NB4 (cell line): ENCODE results near the gene DOCK2.
"Not testable (repeated sequence)": the region's sequence is repeated elsewhere in the genome, so short reads cannot be mapped to it uniquely, and the experiment has no call there.

Source experiments
- DNase-seq: peaks from one replicate; pipeline ENCODE4 v3.0.0; 2010; ENCODE audit warnings: low read depth
- H3K4me3 ChIP-seq: one replicate; pipeline ENCODE4 v1.5.1; 2011; ENCODE audit warnings: mild to moderate bottlenecking, low read depth, low read length, moderate library complexity
- MYC ChIP-seq: IDR thresholded peaks from 2 replicates; pipeline ENCODE4 v1.6.1; 2011; ENCODE audit warnings: low read depth, low read length
- POLR2A ChIP-seq: IDR thresholded peaks from 2 replicates; pipeline ENCODE4 v1.6.1; 2011; ENCODE audit warnings: mild to moderate bottlenecking; ENCODE audit not compliant: insufficient read length; ENCODE audit errors: extremely low read depth
- TF ChIP-seq, protein P1 (sequence below): IDR thresholded peaks from one replicate; pipeline ENCODE4 v1.5.1; 2012; ENCODE audit warnings: low read depth, low read length
- TF ChIP-seq, protein P2 (sequence below): IDR thresholded peaks from 2 replicates; pipeline ENCODE4 v1.6.1; 2011; ENCODE audit warnings: low read depth, low read length

The DOCK2 gene

DNA sequence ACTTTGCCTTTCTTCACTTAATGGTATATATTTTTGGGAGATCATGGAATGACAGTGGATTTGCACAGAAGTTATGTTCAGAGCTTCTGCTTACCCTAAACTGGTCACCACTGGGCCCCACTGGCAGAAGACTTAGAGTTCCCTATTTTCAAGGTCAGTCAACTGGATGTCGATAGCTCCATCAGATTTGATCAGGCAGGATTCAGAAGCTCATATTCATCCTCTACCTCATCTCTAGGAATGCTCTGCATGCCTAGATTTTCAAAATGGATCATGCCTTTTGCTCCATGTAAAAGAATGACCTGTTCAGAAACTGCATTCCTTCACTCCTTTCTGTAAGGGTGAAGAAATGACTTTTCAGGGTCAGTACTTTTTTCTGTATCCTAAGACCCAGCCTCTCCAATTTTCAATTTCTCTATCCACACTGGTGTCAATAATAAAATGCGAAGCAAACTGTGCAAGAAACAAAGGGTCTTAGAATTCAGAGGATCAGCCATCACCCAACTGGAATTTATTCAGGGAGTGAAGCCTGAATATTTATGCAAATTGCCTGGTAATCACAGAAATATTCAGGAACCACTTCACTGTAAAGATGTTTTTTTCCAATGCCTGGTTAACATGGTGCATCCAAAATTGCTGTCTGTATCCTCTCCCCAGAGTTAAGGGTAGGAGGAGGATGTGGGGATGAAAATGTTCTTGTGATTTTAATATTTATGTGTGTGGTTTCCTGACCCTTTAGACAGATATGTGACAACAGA lies 125.4 kb downstream of the DOCK2 start:
- DNase-seq, result no peak
- TF ChIP-seq MYC, result no peak
- no peak for TF ChIP-seq POLR2A
- H3K4me3 ChIP-seq, result no peak overlapping the region

DNA sequence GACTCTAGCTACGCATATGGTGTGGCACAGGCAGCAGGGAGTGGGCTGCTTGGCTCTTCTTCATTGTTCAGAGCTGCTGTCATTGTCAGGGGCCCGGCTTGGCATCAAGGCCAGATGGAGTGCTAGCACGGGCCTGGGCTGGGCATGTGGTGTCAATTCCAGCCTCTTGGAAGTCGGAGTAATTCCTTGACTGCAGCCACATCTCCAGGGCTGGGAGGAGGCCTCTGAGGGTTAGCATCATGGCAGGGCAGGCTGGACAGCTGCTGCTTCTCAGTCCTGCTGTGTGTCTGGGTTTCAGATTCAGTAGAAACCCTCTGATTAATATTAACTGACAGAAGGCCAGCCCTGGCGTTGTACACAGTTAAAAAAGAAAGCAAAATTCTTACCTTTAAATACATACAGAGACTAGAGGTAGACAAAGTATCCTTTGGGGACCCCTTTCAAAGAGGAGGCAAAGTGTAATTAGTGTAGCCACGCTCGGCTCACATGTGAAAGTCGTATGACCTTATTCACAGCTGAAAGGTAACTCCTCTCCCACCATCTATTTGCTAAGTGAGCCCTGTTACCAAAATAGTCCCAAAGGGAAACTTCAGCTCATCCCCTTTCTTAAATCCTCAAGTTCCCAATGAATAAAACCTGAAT lies 126.4 kb downstream of the DOCK2 start:
- no peak for DNase-seq
- TF ChIP-seq POLR2A (no peak), MYC (no peak)
- TF ChIP-seq, protein P1, sequence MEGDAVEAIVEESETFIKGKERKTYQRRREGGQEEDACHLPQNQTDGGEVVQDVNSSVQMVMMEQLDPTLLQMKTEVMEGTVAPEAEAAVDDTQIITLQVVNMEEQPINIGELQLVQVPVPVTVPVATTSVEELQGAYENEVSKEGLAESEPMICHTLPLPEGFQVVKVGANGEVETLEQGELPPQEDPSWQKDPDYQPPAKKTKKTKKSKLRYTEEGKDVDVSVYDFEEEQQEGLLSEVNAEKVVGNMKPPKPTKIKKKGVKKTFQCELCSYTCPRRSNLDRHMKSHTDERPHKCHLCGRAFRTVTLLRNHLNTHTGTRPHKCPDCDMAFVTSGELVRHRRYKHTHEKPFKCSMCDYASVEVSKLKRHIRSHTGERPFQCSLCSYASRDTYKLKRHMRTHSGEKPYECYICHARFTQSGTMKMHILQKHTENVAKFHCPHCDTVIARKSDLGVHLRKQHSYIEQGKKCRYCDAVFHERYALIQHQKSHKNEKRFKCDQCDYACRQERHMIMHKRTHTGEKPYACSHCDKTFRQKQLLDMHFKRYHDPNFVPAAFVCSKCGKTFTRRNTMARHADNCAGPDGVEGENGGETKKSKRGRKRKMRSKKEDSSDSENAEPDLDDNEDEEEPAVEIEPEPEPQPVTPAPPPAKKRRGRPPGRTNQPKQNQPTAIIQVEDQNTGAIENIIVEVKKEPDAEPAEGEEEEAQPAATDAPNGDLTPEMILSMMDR, result no peak
- TF ChIP-seq, protein P2, sequence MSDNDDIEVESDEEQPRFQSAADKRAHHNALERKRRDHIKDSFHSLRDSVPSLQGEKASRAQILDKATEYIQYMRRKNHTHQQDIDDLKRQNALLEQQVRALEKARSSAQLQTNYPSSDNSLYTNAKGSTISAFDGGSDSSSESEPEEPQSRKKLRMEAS, result no peak
- H3K4me3 ChIP-seq, result no peak overlapping the region

DNA sequence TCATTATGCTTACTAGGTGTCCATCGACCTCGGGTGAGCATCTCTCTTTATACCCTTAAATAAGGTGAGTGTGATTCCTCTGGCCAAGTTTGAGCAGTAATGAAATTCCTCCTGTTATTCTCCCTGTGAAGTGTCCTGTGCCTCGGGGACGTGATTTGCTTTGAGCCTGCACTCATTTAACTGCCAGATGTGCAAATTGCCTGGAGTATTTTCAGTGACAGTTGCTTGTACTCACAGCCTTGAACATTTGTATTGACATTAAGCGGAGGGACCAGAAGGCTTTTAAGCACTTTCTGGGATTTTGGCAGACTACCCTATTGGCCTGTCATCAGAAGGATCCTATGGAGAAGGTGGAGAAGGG lies 126.9 kb downstream of the DOCK2 start:
- DNase-seq, result no peak
- H3K4me3 ChIP-seq, result no peak overlapping the region
- TF ChIP-seq, protein P1, result no peak
- TF ChIP-seq POLR2A (no peak), MYC (no peak)
- TF ChIP-seq, protein P2, result no peak

DNA sequence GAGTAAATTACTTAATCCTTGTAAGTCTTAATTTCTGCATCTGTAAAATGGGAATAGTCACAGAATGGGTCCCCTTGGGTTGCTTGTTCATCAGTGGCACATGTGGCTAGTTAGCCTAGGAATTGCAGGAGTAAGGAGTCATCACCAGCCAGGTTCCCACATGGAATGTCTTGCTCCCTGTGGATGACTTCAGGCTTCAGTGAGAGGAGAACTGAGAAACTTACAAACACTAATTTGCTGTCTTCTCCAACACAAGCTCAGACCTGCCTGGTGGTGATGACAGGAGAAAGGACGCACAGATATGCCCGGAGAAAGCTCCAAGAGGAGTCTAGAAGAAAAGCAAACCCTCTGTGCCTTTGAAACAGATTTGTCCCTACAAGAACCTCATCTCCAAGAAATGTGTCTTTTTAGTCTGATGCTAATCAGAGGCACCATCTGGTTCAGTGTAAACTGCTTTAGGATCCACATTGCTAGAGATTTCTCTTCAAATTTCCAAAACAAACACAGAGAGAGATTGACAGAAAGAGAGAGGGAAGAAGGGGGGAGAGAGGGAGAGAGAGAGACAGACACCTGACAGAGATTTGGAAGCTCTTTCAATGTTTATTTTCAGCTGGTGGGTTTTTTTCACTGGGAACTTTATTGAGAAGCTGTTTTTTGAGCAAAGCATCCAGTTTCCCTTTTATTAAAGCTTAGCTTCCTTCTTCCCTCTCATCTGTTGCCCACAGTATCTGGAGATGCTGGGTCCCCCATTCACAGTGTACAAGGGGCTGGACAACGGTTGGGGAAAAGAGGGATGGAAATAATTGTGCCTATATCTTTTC lies 128.3 kb downstream of the DOCK2 start:
- no peak for DNase-seq
- TF ChIP-seq MYC, result no peak
- TF ChIP-seq, protein P1, result no peak
- TF ChIP-seq POLR2A, result no peak
- TF ChIP-seq, protein P2, result no peak
- H3K4me3 ChIP-seq, result no peak overlapping the region

DNA sequence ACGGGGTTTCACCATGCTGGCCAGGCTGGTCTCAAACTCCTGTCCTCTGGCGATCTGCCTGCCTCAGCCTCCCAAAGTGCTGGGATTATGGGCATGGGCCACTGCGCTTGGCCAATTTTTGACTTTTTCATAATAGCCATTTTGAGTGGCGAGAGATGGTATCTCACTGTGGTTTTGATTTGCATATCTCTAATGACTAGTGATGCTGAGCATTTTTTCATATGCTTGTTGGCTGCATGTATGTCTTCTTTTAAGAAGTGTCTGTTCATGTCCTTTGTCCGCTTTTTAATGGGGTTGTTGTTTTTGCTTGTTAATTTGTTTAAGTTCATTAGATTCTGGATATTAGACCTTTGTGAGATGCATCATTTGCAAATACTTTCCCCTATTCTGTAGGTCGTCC lies 129.9 kb downstream of the DOCK2 start:
- H3K4me3 ChIP-seq, DNase-seq: not testable (repeated sequence)

DNA sequence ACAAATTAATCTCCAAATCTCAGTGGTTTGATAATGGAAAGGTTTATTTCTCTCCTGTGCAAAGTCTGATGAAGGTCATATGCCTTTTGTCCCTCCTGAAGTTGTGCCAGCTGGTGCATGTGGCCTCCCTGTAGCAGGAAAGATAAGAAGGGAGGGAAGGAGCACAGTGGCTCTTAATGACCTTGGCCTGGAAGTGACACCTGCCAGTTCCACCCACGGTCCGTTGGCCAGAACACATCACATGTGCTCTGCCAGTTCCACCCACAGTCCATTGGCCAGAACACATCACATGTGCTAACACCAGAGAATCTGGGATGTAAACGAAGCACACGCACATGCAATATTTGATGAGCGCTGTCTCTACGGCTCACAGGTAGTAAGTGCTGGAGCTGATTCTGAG lies 130.9 kb downstream of the DOCK2 start:
- no peak overlapping the region for H3K4me3 ChIP-seq
- TF ChIP-seq, protein P2, result no peak
- no peak for TF ChIP-seq MYC
- no peak for TF ChIP-seq POLR2A
- TF ChIP-seq, protein P1, result no peak
- DNase-seq, result no peak
